Ramos (cell line): Measurements from ENCODE around the gene KRTAP25-1.

ENCODE experiments used
- in situ Hi-C: fragments of 300-500 bp; cut with MboI; formaldehyde crosslinking; loops from one replicate; pipeline ENCODE4 v1.14.3; 2022; ENCODE audit warnings: low sequenced_read_pairs; ENCODE audit not compliant: unreplicated experiment

The KRTAP25-1 gene

GRCh38 chr21:30255679-30256078, 33.6 kb downstream of the KRTAP25-1 start:
- in situ Hi-C loops = no loop called here

- in situ Hi-C loops = no loop called here
Observed at GRCh38 chr21:30251781-30252180, 37.5 kb downstream of the KRTAP25-1 start.

GRCh38 chr21:30249936-30250335, 39.4 kb downstream of the KRTAP25-1 start:
- in situ Hi-C loops = no loop called here

- in situ Hi-C loops = no loop called here
Observed at GRCh38 chr21:30248844-30249243, 40.5 kb downstream of the KRTAP25-1 start.

GRCh38 chr21:30245061-30245460, 44.3 kb downstream of the KRTAP25-1 start:
- in situ Hi-C loops = no loop called here

GRCh38 chr21:30243691-30244090, 45.6 kb downstream of the KRTAP25-1 start:
- in situ Hi-C loops = no loop called here

GRCh38 chr21:30240661-30241060, 48.7 kb downstream of the KRTAP25-1 start:
- in situ Hi-C loops = no loop called here
